ENCODE results near the gene RAD51B.
"Not testable (repeated sequence)": the region's sequence is repeated elsewhere in the genome, so short reads cannot be mapped to it uniquely, and the experiment has no call there.

The RAD51B gene

GRCh38 chr14:68250927-68251768 lies 431.6 kb downstream of the RAD51B start:
- no peak for DNase-seq (ENCODE audit: low spot score)

DNA sequence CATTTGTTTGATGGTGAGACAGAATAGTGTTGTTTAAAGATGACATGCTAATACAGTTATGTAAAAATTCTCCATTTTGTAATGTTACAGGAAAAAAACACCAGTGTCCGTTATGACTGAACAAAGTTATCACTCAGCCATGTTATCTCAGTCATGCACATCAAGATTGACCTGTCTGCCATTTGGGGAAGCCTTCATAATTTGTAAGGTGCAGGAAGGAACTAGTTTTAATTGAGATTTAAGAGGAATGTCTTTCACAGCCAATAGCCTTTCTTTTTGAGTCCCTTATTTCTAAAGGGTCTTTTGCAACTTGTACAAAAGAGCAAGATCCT lies 432.2 kb downstream of the RAD51B start:
- no peak for DNase-seq (ENCODE audit: low spot score)

- no peak for DNase-seq (ENCODE audit: low spot score)
These were observed 433.7 kb downstream of the RAD51B start for GRCh38 chr14:68253160-68253780.

- no peak for DNase-seq (ENCODE audit: low spot score)
These were observed 434.4 kb downstream of the RAD51B start for GRCh38 chr14:68253878-68254528.

DNA sequence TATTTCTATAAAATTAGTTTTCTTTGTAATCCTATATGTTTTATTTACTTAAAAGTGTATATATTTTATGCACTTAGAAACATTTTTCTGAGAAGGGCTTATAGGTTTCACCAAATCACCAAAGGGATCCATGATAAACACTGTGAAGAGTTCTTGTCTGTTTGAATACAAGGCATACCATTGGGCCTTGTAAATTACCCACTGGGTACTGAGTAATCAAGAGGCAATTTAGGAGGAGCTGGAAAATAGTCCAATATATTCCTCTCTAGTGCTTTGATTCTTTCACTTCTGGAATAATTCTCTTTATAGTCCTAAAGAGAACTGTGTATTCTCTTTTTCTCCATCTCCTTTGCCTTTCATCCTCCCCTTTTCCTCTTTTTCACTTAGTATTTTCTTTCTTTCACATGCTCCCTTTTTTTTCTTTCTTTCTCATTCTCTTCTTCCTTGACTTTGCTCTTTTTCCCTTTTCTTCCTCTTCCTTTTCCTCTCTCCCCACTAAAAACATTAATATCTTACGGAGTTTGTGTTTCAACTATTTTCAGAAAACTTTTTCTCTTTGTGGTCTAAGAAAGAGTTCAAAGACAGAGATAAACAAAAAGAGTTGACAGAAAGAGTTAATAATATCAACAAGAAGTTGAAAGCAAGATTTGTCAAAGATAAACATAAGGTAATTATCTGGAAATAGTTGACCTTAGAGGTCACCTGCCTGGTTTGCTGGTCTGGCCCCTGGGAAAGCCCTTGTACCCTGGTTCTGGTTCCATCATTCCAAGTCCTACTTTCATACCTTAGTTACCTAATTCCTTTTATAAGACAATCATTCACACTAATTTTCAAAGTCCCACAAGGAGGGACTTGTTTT lies 435.3 kb downstream of the RAD51B start:
- no peak for DNase-seq (ENCODE audit: low spot score)

DNA sequence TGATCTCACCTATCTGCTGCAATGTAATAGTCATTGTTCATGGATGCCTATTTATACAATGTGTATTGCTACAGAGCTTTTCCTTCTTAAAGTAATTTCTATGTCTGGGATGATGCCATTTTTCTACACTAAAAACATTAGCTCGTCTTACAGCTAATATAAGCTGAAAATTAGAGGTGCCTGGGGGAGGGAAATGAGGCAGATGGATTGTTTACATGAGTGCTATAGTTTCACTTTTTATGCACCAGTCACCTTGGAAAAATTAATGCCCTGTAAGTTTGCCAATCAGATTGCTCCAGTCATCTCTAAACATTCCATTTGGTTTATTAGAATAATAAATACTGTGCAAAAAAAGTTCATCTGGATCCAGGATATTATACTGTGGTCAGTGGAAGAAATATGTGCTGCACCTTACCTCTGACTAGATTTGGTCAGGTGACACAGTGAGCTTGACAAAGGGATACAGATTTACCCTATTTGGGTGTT lies 436.2 kb downstream of the RAD51B start:
- no peak for DNase-seq (ENCODE audit: low spot score)

DNA sequence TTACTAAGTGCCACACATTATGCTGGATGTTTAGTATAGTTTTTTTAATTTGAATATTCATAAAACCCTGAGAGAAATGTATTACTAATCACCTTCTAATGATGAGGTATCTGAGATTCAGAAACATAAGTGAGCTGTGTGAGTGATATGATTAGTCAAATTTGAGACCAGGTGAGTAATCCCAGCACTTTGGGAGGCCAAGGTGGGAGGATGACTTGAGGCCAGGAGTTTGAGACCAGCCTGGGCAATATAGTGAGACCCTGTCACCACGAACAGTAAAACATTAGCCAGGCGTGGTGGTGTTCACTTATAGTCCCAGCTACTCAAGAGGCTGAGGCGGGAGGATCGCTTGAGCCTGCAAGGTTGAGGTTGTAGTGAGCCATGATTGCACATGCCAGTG lies 438.4 kb downstream of the RAD51B start:
- no peak for DNase-seq (ENCODE audit: low spot score)

DNA sequence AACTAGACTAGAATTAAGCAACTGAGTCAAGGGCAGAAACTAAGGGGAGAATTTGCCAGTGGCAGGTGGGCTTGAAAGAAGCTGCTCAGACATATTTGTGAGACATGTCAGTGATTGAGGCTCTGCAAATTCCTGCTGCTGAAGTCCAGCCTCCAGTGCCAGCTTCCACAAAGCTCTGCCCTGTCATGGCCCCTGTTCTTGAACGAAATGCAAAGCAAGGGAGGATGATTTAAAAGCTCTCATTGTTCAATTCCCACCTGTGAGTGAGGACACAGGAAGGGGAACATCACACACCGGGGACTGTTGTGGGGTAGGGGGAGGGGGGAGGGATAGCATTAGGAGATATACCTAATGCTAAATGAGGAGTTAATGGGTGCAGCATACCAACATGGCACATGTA lies 439.4 kb downstream of the RAD51B start:
- DNase-seq (ENCODE audit: low spot score), result not testable (repeated sequence)

- DNase-seq (ENCODE audit: low spot score), result no peak
These were observed 440.5 kb downstream of the RAD51B start for GRCh38 chr14:68260121-68260520.

- DNase-seq (ENCODE audit: low spot score), result no peak
These were observed 441.7 kb downstream of the RAD51B start for GRCh38 chr14:68261092-68261842.

- no peak for DNase-seq (ENCODE audit: low spot score)
These were observed 443.0 kb downstream of the RAD51B start for GRCh38 chr14:68262567-68262966.

- DNase-seq (ENCODE audit: low spot score), result no peak
These were observed 444.1 kb downstream of the RAD51B start for GRCh38 chr14:68263563-68264259.

- DNase-seq (ENCODE audit: low spot score), result no peak
These were observed 444.6 kb downstream of the RAD51B start for GRCh38 chr14:68264260-68264569.

GRCh38 chr14:68266998-68267397 lies 447.4 kb downstream of the RAD51B start:
- DNase-seq (ENCODE audit: low spot score), result no peak

- DNase-seq (ENCODE audit: low spot score), result peak; percentile 59
These were observed 448.6 kb downstream of the RAD51B start for GRCh38 chr14:68268197-68268596.

GRCh38 chr14:68268719-68269118 lies 449.1 kb downstream of the RAD51B start:
- no peak for DNase-seq (ENCODE audit: low spot score)

DNA sequence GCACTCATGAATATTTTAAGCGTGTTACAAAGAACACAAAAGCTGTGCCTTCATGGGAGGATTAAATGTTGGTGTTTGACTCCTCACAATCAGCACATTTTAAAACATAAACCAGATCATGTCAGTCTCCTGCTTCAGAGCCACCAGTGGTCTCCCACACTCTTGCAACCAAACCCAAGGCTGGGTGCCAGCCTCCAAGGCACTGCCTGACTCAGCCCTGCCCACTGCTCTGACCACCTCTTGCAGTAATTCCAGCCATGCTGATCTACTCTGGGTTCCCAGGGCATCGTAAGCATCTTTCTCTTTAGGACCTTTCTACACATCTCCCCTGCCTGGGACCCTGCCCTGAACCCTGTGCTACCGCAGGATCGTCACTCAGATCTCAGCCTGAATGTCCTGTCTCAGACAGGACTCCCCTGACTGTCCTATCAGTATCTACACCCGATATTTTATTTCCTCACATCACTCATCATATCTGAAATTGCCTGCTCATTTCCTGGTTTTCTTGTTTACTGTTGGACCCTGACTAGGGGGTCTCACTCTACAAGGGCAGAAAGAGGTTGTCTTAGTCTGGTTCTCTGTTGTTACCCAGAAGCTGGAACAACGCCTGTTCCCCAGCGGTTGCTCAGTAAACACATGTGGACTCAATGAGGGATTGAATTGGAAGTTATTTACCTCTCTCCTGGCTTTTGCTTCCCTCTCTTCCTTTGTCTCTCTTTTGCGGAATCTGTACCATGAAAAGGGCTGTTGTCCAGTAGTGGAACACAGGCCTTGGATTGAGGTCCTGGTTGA lies 449.8 kb downstream of the RAD51B start:
- no peak for DNase-seq (ENCODE audit: low spot score)

GRCh38 chr14:68270342-68270741 lies 450.8 kb downstream of the RAD51B start:
- no peak for DNase-seq (ENCODE audit: low spot score)

GRCh38 chr14:68271913-68272391 lies 452.4 kb downstream of the RAD51B start:
- no peak for DNase-seq (ENCODE audit: low spot score)

- no peak for DNase-seq (ENCODE audit: low spot score)
These were observed 453.8 kb downstream of the RAD51B start for GRCh38 chr14:68273413-68273812.

All from Ammon's horn (tissue), 1 donor.